ENCODE results near the gene RBM12. TPM values are rescaled to one million over a fixed set of nuclear protein-coding genes. Genes with fewer than 3 reads are reported as not detected.

The RBM12 gene
- total and polyA plus RNA-seq, 4 donors, result 9.5 to 75.0 (median 39.4) TPM

DNA sequence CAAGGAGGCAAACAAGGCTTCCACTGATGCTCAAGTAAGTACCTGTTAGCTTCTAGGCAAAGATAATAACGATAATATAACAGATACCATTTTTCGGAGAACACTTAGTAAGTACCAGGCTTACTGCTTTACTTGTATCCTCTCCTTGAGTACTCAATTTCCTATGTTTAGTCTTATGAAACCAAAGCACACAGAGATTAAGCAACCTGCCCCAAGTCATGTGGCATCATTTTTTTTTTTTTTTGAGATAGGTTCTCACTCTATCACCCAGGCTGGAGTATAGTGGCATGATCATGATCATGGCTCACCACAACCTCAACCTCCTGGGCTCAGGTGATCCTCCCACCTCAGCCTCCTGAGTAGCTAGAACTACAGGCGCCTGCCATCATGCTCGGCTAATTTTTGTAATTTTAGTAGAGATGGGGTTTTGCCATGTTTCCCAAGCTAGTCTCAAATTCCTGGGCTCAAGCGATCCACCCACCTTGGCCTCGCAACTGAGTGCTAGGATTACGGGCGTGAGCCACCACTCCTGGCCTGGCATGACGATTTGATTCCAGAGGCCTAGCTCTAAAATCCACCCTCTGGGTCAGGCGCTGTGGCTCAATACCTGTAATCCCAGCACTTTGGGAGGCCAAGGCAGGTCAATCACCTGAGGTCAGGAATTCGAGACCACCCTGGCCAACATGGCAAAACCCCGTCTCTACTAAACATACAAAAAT, 35.1 kb downstream of the RBM12 start:
- DNase-seq (no peak), ATAC-seq (ENCODE audit: insufficient read depth, low FRiP score) (no peak)
- Histone ChIP-seq H3K9me3 (ENCODE audit: control insufficient read depth in 4 of 4, insufficient read depth in 3 of 4, low read length in 3 of 4) (no peaks in the 10 kb centered on the region), H3K9ac (ENCODE audit: insufficient read depth in 1 of 2, low read length in 2 of 2) (no peak overlapping the region), H3K4me1 (ENCODE audit: control insufficient read depth in 5 of 5, insufficient read depth in 5 of 5, low read length in 5 of 5) (no peaks in the 10 kb centered on the region), H3K4me3 (no peak overlapping the region), H3K27ac (ENCODE audit: low read depth in 1 of 2, low read length in 1 of 2) (no peak overlapping the region), H3K36me3 (ENCODE audit: control insufficient read depth in 4 of 4, insufficient read depth in 4 of 4, low read length in 4 of 4) (peaks cover 30 to 50% (median 35%) of the 10 kb centered on the region in 4 donors), H3K27me3 (ENCODE audit: control insufficient read depth in 3 of 3, insufficient read depth in 3 of 3, low read length in 2 of 3) (no peaks in the 10 kb centered on the region)
- 81 to 87% methylated on average over 12 of the region's 12 CpGs for WGBS, 2 donors
- TF ChIP-seq, protein P1, sequence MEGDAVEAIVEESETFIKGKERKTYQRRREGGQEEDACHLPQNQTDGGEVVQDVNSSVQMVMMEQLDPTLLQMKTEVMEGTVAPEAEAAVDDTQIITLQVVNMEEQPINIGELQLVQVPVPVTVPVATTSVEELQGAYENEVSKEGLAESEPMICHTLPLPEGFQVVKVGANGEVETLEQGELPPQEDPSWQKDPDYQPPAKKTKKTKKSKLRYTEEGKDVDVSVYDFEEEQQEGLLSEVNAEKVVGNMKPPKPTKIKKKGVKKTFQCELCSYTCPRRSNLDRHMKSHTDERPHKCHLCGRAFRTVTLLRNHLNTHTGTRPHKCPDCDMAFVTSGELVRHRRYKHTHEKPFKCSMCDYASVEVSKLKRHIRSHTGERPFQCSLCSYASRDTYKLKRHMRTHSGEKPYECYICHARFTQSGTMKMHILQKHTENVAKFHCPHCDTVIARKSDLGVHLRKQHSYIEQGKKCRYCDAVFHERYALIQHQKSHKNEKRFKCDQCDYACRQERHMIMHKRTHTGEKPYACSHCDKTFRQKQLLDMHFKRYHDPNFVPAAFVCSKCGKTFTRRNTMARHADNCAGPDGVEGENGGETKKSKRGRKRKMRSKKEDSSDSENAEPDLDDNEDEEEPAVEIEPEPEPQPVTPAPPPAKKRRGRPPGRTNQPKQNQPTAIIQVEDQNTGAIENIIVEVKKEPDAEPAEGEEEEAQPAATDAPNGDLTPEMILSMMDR (IDR thresholded peaks at IDR 0.05; ENCODE audit: control extremely low read depth, extremely low read depth), result no peak

DNA sequence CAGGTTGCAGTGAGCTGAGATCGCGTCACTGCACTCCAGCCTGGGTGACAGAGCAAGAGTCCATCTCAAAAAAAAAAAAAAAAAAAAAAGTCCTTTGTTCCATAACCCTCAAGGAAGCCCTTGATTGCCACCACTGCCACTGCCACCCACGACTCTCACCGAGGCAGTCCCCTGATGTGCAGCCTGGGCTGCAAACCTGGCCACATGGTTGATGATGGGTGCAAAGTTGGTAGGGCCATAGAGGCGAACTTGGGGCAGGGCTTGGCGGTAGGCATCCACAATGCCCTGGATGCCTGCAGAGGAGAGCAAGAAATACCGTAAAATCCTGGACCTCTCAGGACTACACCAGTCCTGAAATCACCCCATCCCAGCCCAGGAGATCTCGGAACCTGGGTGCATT, 37.6 kb downstream of the RBM12 start:
- DNase-seq (no peak), ATAC-seq (ENCODE audit: insufficient read depth, low FRiP score) (no peak)
- WGBS, 2 donors, result 97 to 99% methylated on average over 8 of the region's 8 CpGs
- Histone ChIP-seq H3K9ac (ENCODE audit: insufficient read depth in 1 of 2, low read length in 2 of 2) (no peak overlapping the region), H3K27me3 (ENCODE audit: control insufficient read depth in 3 of 3, insufficient read depth in 3 of 3, low read length in 2 of 3) (no peaks in the 10 kb centered on the region), H3K27ac (ENCODE audit: low read depth in 1 of 2, low read length in 1 of 2) (no peak overlapping the region), H3K4me3 (no peak overlapping the region), H3K36me3 (ENCODE audit: control insufficient read depth in 4 of 4, insufficient read depth in 4 of 4, low read length in 4 of 4) (peaks cover 30 to 47% (median 36%) of the 10 kb centered on the region in 4 donors), H3K4me1 (ENCODE audit: control insufficient read depth in 5 of 5, insufficient read depth in 5 of 5, low read length in 5 of 5) (no peaks in the 10 kb centered on the region), H3K9me3 (ENCODE audit: control insufficient read depth in 4 of 4, insufficient read depth in 3 of 4, low read length in 3 of 4) (no peaks in the 10 kb centered on the region)
- TF ChIP-seq, protein P1 (IDR thresholded peaks at IDR 0.05; ENCODE audit: control extremely low read depth, extremely low read depth), result no peak

DNA sequence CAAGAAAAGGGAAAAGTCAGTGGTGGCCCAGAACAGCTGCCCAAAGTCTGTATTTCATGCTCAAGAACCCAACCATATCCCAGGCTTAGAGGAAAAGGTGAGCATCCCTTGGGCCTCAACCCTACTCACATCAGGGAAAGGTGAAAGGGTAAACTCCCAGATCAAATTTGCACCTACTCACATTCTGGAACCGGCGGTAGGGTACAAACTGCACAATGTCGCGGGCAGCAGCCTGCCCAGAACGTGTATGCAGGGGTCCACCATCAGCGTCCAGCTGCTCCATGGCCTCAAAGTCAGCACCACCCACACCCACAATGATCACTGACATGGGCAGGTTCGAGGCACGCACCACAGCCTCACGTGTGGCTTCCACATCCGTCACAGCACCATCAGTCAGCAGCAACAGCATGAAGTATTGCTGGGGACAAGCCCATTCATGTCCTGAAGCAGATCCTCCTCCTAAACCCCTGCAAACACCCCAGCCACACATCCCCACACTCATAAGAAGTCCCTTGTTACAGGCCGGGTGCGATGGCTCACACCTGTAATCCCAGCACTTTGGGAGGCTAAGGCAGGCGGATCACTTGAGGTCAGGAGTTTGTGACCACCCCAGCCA, 38.2 kb downstream of the RBM12 start:
- ATAC-seq (ENCODE audit: insufficient read depth, low FRiP score), result no peak
- Histone ChIP-seq H3K9me3 (ENCODE audit: control insufficient read depth in 4 of 4, insufficient read depth in 3 of 4, low read length in 3 of 4) (no peaks in the 10 kb centered on the region), H3K27me3 (ENCODE audit: control insufficient read depth in 3 of 3, insufficient read depth in 3 of 3, low read length in 2 of 3) (no peaks in the 10 kb centered on the region), H3K27ac (ENCODE audit: low read depth in 1 of 2, low read length in 1 of 2) (no peak overlapping the region), H3K4me3 (no peak overlapping the region), H3K9ac (ENCODE audit: insufficient read depth in 1 of 2, low read length in 2 of 2) (no peak overlapping the region), H3K36me3 (ENCODE audit: control insufficient read depth in 4 of 4, insufficient read depth in 4 of 4, low read length in 4 of 4) (peaks cover 26 to 42% (median 33%) of the 10 kb centered on the region in 4 donors), H3K4me1 (ENCODE audit: control insufficient read depth in 5 of 5, insufficient read depth in 5 of 5, low read length in 5 of 5) (no peaks in the 10 kb centered on the region)
- WGBS, 2 donors, result 94 to 97% methylated on average over 13 of the region's 13 CpGs
- no peak for DNase-seq
- TF ChIP-seq, protein P1 (IDR thresholded peaks at IDR 0.05; ENCODE audit: control extremely low read depth, extremely low read depth), result no peak

All from lung (tissue), 12 donors.